ENCODE results near the gene DDX41.
"Not testable (repeated sequence)": the region's sequence is repeated elsewhere in the genome, so short reads cannot be mapped to it uniquely, and the experiment has no call there.

The DDX41 gene

GRCh38 chr5:177537389-177538361 is 20.9 kb upstream of the DDX41 start:
- DNase-seq = peak; percentile 96

- no peak for DNase-seq
Observed at GRCh38 chr5:177536386-177536785, 19.6 kb upstream of the DDX41 start.

DNA sequence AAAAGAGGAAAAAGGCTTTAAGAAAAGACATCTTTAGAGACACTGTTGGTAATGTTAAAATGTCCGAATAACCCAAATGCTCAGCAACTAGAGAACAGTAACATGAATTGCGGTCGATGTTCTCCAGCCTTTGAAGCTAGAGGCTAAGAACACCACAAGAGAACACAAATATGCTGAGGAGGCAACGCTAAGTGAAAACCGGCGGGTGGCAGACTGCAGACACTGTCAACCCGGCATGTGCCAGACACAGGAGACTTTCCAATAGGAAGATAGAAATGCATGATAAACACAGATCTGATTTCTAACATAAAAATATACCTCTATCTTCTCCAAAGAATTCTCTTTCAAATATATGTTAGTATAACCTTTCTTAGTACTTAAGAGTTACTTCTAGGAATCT is 18.4 kb upstream of the DDX41 start:
- no peak for DNase-seq

DNA sequence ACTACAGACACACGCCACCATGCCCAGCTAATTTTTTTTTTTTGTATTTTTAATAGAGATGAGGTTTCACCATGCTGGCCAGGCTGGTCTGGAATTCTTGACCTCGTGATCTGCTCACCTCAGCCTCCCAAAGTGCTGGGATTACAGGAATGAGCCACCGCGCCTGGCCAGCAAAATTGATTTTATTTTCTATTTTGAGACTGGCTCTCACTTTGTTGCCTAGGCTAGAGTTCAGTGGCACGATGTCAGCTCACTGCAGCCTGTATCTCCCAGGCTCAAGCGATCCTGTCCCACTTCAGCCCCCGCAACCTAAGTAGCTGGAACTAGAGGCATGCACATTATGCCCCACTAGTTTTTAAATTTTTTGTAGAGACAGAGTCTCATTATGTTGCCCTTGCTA is 17.7 kb upstream of the DDX41 start:
- not testable (repeated sequence) for DNase-seq

- no peak for DNase-seq
Observed at GRCh38 chr5:177531209-177531940, 14.6 kb upstream of the DDX41 start.

GRCh38 chr5:177530638-177531037 is 13.9 kb upstream of the DDX41 start:
- DNase-seq = no peak

DNA sequence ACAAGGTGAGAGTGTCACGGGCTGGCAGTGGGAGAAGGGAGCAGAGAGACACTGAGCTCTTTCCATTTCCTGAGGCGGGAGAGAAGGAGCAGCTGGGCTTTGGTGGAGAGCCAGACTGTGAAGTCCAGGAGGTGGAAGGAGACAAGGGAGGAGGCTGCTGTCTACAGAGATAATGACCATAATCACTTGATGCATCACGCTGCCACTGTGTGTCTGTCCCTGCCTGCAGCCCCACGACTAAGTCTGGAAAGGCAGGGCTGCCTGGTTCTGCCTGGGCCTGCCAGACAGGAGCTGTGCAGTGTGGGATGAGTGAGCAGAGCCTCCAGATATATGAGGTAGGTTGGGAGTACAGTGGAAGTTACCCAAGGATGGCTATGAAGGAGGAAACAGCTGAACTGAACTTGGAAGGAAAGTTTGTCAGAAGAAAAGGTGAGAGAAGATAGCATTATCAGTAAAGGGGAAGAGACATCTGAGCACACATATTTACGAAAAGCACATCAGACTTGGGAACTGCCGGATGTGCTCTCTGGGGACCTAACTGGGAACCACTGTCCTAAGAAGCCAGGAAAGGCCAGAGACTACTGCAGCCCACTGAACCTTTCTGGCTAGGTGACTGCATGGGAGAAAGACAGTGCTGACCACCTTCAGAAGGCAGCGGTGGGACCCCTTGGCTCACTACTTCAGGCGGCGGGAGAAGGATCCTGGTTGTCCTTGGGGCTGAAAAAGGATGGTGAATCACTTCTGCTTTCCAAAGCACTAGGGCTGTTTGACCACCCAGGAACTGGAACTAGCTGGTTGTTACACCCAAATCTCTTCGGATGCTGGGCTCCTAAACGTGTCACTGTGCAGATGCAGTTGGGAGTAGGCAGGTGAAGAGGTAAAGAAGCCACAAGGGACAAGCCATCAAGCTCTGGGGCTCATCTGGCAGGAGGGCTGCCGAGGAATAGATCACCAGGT is 12.8 kb upstream of the DDX41 start:
- no peak for DNase-seq

- DNase-seq = no peak
Observed at GRCh38 chr5:177528631-177529030, 11.9 kb upstream of the DDX41 start.

DNA sequence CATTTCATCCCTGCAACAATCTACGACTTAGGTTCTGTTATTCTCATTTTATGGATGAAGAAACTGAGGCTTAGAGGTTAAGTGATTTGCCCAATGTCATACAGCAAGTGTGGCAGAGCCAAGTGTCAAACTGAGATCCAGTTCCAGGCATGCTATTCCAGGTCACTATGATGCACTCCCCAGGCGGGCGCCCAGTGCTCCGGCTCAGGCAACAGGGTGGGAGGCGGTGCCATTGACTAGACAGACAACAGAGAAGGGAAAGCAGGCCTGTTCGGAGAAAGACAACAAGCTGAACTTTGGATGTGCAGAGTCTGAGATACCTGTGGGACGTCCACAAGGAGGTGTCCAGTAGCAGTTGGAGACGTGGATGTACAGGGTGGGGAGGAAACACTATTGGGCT is 10.8 kb upstream of the DDX41 start:
- DNase-seq = no peak

DNA sequence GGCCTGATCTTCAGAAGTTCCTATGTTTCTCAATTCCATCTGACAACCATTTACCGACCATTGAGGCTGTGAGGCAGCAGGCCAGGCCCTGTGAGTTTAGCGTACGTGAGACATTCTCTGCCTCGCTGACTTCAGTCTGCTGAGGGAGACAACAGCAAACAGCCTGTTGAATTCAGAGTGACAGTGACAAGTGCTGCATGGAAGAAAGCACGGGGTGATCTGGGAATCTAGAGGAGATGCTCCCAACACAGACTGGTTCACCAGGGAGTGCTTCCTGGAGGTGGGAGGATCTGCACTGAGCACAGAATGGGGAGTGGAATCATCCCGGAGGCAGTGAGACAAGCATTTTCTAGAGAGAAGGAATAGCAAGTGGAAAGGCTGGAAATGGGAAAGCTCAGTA is 10.0 kb upstream of the DDX41 start:
- DNase-seq = no peak

- no peak for DNase-seq
Observed at GRCh38 chr5:177526191-177526590, 9.4 kb upstream of the DDX41 start.

DNA sequence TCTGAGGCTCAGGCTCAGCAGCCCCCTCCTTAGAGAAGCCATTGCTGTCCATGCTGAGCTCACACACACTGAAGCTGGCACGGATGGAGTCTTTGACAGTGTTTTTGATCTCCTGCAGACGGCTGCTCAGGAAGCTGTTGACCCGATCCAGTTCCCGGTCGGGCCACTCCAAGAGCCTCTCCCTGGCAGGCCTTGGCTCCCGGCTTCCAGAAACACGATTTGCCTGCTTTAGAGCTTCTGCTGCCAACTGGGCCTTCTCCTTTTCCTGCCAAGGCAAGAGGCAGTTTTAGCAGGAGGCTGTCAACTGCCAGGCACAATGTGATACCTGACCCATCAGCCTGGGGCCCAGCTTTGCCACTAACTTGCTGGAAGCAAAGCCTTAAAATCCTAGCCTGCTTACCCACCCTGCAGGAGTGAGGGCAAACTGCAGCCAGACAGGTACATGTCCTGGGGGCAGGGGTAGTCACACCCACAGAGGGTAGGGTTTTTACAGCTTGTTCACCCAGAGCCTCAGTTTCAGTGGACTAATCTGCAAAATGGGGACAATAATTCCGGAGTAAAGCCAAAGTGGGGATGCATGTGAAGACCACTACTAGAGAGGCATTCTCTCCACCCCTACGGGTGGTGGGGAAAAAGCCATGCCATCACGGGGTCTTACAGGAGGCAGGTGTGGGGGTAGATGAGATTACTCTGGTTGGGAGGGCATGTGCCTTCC is 8.3 kb upstream of the DDX41 start:
- DNase-seq = no peak

DNA sequence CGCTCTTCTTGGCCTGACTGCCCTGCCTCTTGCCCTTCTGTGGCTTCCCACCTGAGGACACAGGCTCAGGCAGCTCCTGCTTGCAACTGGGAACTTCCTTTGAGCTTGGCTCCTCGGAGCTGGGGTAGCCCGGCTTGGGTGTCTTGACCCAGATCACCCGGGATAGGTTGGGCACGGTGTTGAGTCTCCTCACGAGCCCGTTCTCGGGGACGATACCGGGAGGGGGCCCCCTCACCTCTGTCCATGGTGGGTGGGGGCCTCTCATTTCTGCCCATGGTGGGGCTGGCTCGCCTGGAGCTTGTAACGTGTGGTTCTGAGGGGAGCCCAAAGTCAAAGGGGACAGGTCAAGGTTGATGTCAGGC is 7.8 kb upstream of the DDX41 start:
- DNase-seq = no peak

DNA sequence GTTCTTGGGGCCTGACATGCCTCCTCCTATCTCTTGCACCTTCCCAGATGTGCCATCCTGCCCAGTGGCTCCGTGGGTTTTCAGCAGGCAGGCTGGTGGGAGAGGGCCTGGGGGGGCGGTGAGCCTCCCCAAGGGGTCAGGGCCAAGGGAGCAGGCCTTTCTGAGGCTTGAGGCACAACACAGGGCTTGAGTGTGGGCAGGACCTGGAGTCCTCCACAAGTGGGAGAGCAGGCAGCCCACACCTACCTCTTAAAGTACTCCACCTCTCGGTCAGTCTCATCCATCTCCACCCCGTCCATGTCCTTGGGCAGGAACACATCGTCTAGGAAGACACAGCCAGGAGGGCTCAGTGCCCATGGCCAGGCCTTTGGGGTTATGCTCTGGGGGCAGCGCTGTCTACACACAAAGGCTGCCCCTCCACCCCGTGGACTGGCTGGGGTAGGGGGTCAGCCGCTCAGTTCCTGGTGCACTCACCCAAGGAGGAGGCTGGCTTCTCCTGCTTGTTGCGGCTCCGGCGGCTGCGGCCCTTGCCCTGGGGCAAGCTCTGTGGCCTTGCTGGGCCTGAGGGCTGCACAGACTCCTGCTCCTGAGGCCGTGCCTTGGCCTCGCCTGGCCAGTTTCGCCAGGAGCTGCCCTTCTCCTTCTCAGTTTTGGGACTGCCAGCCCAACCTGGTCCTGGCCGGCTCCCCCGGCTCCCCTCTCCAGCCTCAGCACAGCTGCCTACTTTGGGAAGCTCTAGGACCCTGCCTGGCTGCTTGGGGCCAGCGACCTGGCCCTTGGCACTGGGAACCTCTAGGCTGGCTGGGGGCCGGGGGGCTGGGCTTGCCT is 7.2 kb upstream of the DDX41 start:
- no peak for DNase-seq

- DNase-seq = no peak
Observed at GRCh38 chr5:177520916-177521513, 4.3 kb upstream of the DDX41 start.

GRCh38 chr5:177520271-177520670 is 3.5 kb upstream of the DDX41 start:
- DNase-seq = no peak

DNA sequence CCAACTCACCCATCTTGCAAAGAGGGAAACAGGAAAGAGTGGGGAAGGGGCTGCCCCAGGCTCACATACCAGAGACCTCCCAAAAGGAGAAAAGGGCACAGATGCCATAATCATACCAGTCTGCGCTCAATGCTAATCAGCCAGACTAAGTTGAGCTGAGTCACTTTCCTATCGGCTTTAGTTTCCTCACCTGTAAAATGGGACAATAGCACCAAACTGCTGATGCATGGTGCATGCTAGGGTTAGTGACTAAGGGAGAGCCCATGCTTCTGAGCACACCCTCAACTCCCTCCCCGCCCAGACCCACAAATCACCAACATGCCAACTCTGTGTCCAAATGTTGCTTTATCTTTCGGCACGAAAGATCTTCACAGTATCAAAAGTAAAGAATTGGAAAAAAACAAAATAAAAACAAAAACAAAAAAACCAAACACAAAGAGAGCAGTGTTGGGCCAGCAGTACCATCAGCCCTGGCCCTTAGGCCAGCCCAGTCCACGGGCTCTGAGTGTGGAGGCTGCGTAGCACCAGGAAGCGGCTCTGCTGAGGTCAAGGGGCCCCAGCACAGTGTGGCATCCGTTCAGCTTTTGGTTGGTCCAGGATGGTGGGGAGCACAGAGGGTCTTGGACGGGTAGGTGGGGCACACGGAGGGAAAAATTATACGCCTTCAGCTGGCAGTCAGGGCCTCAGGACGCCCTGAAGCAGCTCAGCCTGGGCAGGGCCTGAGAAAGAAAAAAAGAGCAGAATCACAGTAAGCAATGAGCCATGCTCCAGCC is 2.9 kb upstream of the DDX41 start:
- no peak for DNase-seq

- DNase-seq = no peak
Observed at GRCh38 chr5:177515580-177515979, 1.2 kb downstream of the DDX41 start.

DNA sequence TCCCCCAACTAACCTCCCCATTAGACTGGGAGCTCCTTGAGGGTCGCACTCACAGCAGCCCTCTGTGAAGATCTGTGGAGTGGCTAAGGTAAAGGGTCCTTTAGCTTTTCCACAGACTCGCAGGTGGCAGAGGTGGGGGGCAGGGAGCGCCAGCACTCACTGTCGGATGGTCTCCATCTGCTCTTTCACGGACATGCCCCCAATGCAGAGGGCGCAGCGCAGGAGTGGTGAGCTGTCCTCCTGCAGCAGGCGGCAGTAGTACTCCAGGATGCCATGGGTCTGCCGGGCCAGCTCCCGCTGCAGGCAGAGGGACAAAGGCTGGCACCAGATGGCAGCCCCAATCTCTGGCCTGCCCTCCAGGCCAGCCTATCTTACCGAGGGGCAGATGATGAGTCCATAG is 2.2 kb downstream of the DDX41 start:
- DNase-seq = no peak

GRCh38 chr5:177513500-177513899 is 3.3 kb downstream of the DDX41 start:
- DNase-seq = no peak

Data from fibroblast of skin of back (primary cell).